GM19238 (cell line): Measurements from ENCODE around the gene PGLYRP1.

ENCODE experiments used
- DNase-seq: peaks from one replicate; pipeline ENCODE4 v3.0.0; 2011; ENCODE audit warnings: low spot score; ENCODE audit not compliant: insufficient read length

Gene PGLYRP1, protein sequence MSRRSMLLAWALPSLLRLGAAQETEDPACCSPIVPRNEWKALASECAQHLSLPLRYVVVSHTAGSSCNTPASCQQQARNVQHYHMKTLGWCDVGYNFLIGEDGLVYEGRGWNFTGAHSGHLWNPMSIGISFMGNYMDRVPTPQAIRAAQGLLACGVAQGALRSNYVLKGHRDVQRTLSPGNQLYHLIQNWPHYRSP

DNA sequence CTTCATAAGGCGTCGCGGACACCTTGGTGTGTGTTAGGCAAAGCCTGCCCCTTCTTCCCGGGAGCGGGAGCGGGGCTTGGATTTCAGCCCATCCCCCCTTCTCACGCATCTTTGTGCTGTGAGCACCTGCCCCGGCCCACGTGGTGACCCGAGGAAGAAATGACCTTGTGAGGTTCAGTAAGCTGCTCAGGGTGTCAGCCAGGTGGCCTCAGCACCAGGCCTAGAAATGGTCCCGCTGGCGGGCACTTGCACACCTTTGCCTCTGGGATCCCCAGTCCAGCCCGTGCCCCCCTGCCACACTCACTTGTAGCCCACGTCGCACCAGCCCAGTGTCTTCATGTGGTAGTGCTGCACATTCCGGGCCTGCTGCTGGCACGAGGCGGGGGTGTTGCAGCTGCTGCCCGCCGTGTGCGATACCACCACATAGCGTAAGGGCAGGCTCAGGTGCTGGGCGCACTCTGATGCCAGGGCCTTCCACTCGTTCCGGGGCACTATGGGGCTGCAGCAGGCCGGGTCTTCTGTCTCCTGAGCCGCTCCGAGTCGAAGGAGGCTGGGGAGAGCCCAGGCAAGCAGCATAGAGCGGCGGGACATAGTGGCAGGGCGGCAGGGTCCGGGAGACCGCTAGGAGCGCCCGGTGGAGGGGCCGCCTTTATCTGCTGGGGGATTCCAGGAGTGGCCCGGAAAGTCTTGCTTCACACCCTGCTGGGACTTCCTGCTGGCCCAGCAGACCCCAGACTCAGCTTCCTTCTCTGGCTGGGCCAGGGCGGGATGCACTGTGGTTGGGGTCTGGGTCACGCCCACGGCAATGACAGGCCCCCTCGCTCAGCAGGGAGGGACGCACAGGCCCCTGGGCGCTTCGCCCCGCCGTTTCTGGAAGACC lies at the start of gene PGLYRP1:
Gene PGLYRP1, minus strand, starts transcription at position 623 of the 880 bp plus-strand sequence. Its CDS starts 32 bp downstream, at position 591.
- DNase-seq: no peak

DNA sequence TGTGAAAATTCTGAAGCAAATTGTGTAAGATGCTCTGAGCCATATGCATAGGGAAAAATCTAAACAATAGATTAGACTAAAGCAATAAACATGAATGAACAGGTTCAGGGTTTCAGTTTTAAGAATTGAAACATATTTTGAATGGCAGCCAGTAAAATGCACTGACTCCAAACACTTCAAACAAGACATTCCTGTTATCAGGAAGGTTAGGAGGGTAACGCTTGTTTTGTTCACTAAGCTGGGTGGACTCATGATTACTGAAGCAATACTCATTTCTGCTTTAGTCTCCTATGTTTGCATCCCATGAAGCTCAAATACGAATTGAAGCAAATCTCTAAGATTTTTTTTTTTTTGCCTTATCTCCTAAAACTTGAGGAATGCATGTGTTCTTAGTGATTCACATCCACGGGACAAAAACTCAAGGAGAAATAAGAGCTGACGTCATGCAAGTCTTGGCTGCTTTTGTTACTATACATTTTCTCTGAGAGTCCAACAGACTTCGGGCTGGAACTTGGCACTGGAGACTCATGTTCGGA lies 47.0 kb upstream of the PGLYRP1 start:
- DNase-seq: no peak

- DNase-seq: no peak
These were observed 45.7 kb upstream of the PGLYRP1 start for GRCh38 chr19:46068345-46069258.

DNA sequence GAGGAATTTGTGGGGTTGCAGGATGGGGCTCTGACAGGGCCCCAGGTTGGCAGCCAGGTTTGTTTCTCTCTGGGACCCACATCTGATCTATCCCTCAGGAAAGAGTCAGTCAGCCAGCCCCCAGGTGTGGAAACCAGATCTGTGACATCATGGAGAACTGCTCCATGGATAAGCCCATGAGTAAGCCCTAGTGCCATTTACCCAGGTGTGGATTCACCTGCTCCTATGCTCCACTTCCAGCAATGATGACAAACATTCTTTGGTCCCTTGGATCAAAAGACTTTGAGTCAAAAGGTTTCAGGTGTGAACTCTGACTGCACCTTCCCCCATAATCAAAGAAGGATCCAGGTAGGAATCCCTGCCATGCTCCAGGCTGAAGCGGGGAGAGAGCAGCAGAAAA lies 44.8 kb upstream of the PGLYRP1 start:
- no peak for DNase-seq

DNA sequence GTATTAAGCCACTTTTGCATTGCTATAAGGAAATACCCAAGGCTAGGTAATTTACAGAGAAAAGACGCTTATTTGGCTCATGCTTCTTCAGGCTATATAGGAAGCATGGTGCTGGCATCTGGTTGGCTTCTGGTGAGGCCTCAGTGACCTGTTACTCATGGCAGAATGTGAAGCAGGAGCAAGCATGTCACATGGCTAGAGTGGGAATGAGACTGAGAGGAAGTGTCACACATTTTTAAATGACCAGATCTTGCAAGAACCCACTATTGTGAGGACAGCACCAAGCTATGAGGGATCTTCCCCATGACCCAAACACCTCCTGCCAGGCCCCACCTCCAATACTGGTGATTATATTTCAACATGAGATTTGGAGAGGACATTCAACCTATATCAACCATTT lies 43.6 kb upstream of the PGLYRP1 start:
- DNase-seq: no peak

DNA sequence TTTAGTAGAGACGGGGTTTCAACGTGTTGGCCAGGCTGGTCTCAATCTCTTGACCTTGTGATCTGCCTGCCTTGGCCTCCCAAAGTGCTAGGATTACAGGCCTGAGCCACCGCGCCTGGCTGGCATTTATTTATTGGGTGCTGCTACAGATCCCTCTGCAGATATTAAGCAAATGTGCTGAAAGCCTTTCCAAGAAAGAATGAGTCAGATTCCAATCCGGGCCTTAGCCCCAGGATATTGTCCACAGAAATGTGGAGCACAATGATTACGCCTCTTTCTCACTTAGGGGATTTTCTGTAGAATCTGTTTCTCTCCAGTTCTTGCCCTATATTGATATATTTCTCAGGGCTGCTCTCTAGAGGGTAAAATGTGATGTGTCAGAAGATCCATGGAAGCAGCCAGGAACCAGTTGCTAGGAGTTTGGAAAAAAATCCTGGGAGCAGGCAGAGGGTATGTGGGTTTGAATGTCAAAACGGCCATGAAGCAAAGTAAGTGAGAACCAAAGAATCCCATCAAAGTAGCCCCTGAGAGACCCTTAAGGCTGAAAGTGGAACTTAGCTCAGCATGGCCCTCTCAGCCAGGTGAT lies 42.7 kb upstream of the PGLYRP1 start:
- no peak for DNase-seq

- no peak for DNase-seq
These were observed 40.3 kb upstream of the PGLYRP1 start for GRCh38 chr19:46063201-46063600.

DNA sequence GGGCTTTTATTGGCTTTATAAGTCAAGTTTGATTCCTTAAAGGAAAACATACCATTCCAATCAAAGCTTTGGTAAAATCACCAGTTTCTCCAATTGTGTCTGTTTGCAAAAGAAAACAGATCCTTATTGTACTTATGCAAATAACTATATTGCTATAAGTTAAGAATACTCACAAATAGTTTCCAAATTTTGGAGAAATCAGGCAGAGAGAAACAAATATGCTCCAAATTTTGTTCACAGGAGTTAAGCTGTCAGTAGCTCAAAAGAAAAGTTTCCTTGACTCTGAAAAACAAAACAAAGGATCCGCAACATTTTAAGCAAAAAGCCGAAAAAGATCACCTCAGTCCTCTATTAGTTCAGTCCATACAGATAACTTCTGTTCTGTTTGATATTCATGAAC lies 37.2 kb upstream of the PGLYRP1 start:
- DNase-seq: no peak

DNA sequence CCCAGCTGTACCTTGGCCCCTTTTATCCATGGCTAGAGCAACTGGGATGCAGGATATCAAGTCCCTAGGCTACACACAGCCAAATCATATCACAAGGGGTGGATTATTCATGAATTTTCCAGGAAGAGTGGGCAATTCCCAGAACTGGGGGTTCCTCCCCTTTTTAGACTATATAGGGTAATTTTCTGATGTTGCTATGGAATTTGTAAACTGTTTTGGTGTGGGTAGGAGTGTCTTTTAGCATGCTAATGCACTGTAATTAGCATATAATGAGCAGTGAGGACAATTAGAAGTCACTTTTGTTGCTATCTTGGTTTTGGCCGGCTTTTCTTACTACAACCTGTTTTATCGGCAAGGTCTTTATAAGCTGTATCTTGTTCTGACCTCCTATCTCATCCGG lies 35.9 kb upstream of the PGLYRP1 start:
- DNase-seq: no peak

DNA sequence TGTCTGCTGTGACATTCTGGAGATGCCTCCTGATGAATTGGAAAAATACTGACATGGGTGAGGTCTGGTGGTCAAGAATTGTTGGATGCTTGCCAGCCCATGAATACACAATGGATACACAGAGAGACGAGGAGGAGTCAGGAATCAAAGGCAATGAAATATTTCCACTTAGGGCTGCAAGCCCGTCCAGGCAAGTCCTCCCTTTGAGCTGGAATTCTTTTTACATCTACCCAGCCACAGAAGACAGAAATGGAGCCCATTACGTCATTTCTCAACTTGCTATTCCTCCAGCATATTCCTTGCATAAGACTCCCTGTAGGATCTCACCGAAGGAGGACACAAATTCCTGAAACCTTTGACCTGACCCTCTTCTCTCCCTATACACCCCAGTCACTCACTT lies 33.7 kb upstream of the PGLYRP1 start:
- DNase-seq: no peak

DNA sequence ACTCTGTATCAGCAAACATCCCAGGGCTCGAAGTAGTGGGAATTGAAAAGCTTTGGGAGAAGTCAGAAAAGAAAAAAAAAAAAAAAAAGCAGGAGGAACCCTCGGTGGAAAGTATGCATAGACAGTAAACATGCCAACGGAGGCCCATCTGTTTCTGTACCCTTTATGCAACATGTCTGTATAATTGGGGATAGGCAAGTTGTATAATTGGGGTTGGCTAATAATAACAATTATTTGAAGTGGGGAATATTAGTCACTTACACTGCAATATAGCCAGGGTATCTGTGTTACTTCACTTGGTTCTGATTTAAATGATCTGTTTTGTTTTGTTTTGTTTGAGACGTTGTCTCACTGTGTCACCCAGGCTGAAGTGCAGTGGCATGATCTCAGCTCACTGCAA lies 30.0 kb upstream of the PGLYRP1 start:
- DNase-seq: no peak

DNA sequence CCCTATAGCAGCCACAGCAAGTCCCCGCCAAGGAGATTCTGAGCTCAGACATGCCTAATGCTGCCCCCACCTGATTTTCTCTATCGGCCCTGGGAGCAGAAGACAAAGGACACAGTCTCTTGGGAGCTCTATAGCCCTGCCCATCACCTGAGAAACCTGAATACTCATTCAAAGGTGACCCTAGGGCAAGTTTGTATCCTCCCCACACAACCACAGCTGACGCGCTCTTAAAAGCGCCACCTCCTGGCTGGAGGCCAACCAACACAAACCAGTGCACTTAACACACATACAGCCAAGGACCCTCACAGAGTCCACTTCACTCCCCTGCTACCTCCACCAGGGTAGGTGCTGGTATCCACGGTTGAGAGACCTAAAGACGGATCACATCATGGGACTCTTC lies 26.7 kb upstream of the PGLYRP1 start:
- no peak for DNase-seq

- no peak for DNase-seq
These were observed 20.7 kb upstream of the PGLYRP1 start for GRCh38 chr19:46043519-46043918.

- no peak for DNase-seq
These were observed 19.5 kb upstream of the PGLYRP1 start for GRCh38 chr19:46042252-46042883.

- no peak for DNase-seq
These were observed 18.2 kb upstream of the PGLYRP1 start, which contains the start of gene IGFL4 for GRCh38 chr19:46040952-46041500. Gene IGFL4 (minus strand): TSS chr19:46041002. CDS start chr19:46040962, 40 bp downstream.

DNA sequence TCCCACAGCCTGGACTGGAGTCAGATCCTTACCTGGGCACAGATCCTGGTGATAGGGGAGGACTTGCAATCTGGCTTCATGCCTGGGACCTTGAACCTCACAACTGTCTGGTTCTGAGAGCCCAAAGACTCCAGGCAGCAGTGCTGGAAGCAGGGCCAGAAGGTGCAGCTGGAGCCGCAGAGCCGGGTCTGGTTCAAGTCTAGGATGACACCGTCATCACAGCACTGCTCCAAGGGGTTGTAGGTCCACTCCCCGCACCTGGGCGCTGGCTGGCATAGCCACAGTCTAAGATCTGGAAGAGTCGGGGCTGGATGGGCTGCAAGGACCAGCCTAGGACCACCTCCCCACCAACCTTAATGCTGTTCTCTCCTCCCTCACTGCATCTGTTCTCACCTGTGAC lies 17.3 kb upstream of the PGLYRP1 start:
- no peak for DNase-seq

GRCh38 chr19:46036744-46037128 lies 13.9 kb upstream of the PGLYRP1 start:
- no peak for DNase-seq

GRCh38 chr19:46035986-46036743 lies 13.3 kb upstream of the PGLYRP1 start:
- DNase-seq: no peak

DNA sequence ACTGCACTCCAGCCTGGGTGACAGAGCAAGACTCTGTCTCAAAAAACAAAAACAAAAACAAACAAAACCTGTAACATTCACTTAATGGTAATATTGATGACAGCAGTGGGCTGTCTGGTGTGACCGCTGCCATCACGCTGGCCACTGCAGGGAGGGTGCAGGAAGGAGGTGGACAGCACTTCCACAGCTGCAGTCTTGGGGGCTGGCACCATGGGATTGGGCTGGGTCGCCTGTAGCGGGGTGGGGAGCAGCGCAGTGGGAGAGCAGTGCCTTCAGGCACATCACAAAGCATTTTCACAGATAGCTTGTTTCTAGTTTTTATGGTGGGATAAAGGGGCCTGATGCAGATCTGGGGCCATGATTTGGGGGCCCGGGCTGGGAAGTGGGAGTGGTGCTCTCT lies 12.7 kb upstream of the PGLYRP1 start:
- DNase-seq: no peak

DNA sequence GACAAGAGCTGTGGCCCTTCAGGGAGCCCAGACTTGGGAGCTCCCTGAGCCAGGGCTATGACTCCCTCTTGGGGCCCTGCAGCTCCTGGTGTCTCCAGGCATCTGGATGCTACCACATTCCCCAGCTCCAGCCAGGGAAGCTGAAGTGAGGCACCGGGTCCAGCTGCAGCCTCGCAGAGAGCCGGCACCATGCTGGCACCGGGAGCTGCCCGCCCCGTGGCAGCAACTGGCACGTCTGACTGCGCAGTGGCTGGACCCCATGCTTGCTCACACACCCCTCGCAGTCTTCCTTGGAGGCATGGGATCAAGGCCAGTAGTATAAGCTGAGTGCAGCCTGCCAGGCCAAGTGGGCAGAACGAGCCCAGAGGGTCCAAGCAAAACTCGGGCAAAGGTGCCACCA lies 10.5 kb upstream of the PGLYRP1 start:
- no peak for DNase-seq
